ENCODE measurements around the gene YBX1.

Gene YBX1

GRCh38 chr1:42670425-42670824, 11.8 kb upstream of the YBX1 start:
- Histone ChIP-seq H3K9me3 (ENCODE audit: control insufficient read depth, low read length) (no peaks in the 10 kb centered on the region), H3K4me2 (ENCODE audit: low read length) (no peak overlapping the region), H3K4me1 (no peaks in the 10 kb centered on the region), H3K9ac (no peak overlapping the region), H3K79me2 (no peaks in the 10 kb centered on the region), H3K27me3 (ENCODE audit: control insufficient read depth, insufficient read depth, low read length) (no peaks in the 10 kb centered on the region), H3K27ac (no peak overlapping the region), H3K36me3 (ENCODE audit: control insufficient read depth, insufficient read depth, low read length) (no peaks in the 10 kb centered on the region), H3K4me3 (ENCODE audit: low read depth, low read length) (no peak overlapping the region), H2AFZ (no peak overlapping the region)
- no peak for TF ChIP-seq CTCF (IDR thresholded peaks at IDR 0.05)

GRCh38 chr1:42674214-42674613, 8.0 kb upstream of the YBX1 start:
- Histone ChIP-seq H3K4me1 (no peaks in the 10 kb centered on the region), H3K9ac (no peak overlapping the region), H3K27me3 (ENCODE audit: control insufficient read depth, insufficient read depth, low read length) (no peaks in the 10 kb centered on the region), H3K4me3 (ENCODE audit: low read depth, low read length) (no peak overlapping the region), H3K79me2 (no peaks in the 10 kb centered on the region), H3K27ac (no peak overlapping the region), H2AFZ (no peak overlapping the region), H3K4me2 (ENCODE audit: low read length) (no peak overlapping the region), H3K9me3 (ENCODE audit: control insufficient read depth, low read length) (no peaks in the 10 kb centered on the region), H3K36me3 (ENCODE audit: control insufficient read depth, insufficient read depth, low read length) (no peaks in the 10 kb centered on the region)
- no peak for TF ChIP-seq CTCF (IDR thresholded peaks at IDR 0.05)

- no peaks in the 10 kb centered on the region for H3K9me3 ChIP-seq (ENCODE audit: control insufficient read depth, low read length)
- H2AFZ ChIP-seq = no peak overlapping the region
- H3K27ac ChIP-seq = no peak overlapping the region
- no peak overlapping the region for H3K9ac ChIP-seq
- no peaks in the 10 kb centered on the region for H3K4me1 ChIP-seq
- H3K4me2 ChIP-seq (ENCODE audit: low read length) = no peak overlapping the region
- H3K36me3 ChIP-seq (ENCODE audit: control insufficient read depth, insufficient read depth, low read length) = no peaks in the 10 kb centered on the region
- H3K4me3 ChIP-seq (ENCODE audit: low read depth, low read length) = no peak overlapping the region
- H3K27me3 ChIP-seq (ENCODE audit: control insufficient read depth, insufficient read depth, low read length) = no peaks in the 10 kb centered on the region
- no peaks in the 10 kb centered on the region for H3K79me2 ChIP-seq
- TF ChIP-seq CTCF (IDR thresholded peaks at IDR 0.05) = no peak
Measured at GRCh38 chr1:42674682-42675081, 7.5 kb upstream of the YBX1 start.

- no peak overlapping the region for H3K27ac ChIP-seq
- no peaks in the 10 kb centered on the region for H3K79me2 ChIP-seq
- H3K4me3 ChIP-seq (ENCODE audit: low read depth, low read length) = no peak overlapping the region
- H3K4me1 ChIP-seq = no peaks in the 10 kb centered on the region
- H3K36me3 ChIP-seq (ENCODE audit: control insufficient read depth, insufficient read depth, low read length) = no peaks in the 10 kb centered on the region
- no peak overlapping the region for H3K9ac ChIP-seq
- no peak for TF ChIP-seq CTCF (IDR thresholded peaks at IDR 0.05)
- H2AFZ ChIP-seq = no peak overlapping the region
- H3K27me3 ChIP-seq (ENCODE audit: control insufficient read depth, insufficient read depth, low read length) = no peaks in the 10 kb centered on the region
- no peak overlapping the region for H3K4me2 ChIP-seq (ENCODE audit: low read length)
- H3K9me3 ChIP-seq (ENCODE audit: control insufficient read depth, low read length) = no peaks in the 10 kb centered on the region
Measured at GRCh38 chr1:42675467-42675866, 6.8 kb upstream of the YBX1 start.

GRCh38 chr1:42676534-42677087, 5.6 kb upstream of the YBX1 start:
- no peak overlapping the region for H3K9ac ChIP-seq
- H3K79me2 ChIP-seq = no peaks in the 10 kb centered on the region
- H3K36me3 ChIP-seq (ENCODE audit: control insufficient read depth, insufficient read depth, low read length) = no peaks in the 10 kb centered on the region
- no peaks in the 10 kb centered on the region for H3K9me3 ChIP-seq (ENCODE audit: control insufficient read depth, low read length)
- no peaks in the 10 kb centered on the region for H3K4me1 ChIP-seq
- H3K27me3 ChIP-seq (ENCODE audit: control insufficient read depth, insufficient read depth, low read length) = no peaks in the 10 kb centered on the region
- H3K27ac ChIP-seq = no peak overlapping the region
- no peak overlapping the region for H3K4me3 ChIP-seq (ENCODE audit: low read depth, low read length)
- no peak overlapping the region for H3K4me2 ChIP-seq (ENCODE audit: low read length)
- H2AFZ ChIP-seq = no peak overlapping the region
- TF ChIP-seq CTCF (IDR thresholded peaks at IDR 0.05) = no peak
